GM12865 (cell line): ENCODE data around the gene CHMP1B.
A peak's percentile ranks its signal among the peaks of the same experiment; 100 is the strongest.

Experiments
- DNase-seq: peaks from one replicate; pipeline ENCODE4 v3.0.0; 2010; ENCODE audit warnings: low read depth
- H3K4me3 ChIP-seq: 2 replicates; pipeline ENCODE4 v1.5.1; 2011; ENCODE audit warnings: mild to moderate bottlenecking, low read depth, low read length, control low read depth
- CTCF ChIP-seq: IDR thresholded peaks from 2 replicates; pipeline ENCODE4 v1.5.1; 2011; ENCODE audit warnings: low read length, control low read depth, low read depth, inconsistent platforms; ENCODE audit not compliant: insufficient read depth; ENCODE audit errors: missing control alignments

Gene CHMP1B

GRCh38 chr18:11821208-11821607 is 30.0 kb upstream of the CHMP1B start:
- H3K4me3 ChIP-seq, result no peak overlapping the region
- DNase-seq, result no peak
- no peak for TF ChIP-seq CTCF

- TF ChIP-seq CTCF, result no peak
- DNase-seq, result no peak
- H3K4me3 ChIP-seq, result no peak overlapping the region
Measured at GRCh38 chr18:11821643-11822237, 29.5 kb upstream of the CHMP1B start.

GRCh38 chr18:11823545-11823944 is 27.7 kb upstream of the CHMP1B start:
- DNase-seq, result no peak
- TF ChIP-seq CTCF, result no peak
- no peak overlapping the region for H3K4me3 ChIP-seq

DNA sequence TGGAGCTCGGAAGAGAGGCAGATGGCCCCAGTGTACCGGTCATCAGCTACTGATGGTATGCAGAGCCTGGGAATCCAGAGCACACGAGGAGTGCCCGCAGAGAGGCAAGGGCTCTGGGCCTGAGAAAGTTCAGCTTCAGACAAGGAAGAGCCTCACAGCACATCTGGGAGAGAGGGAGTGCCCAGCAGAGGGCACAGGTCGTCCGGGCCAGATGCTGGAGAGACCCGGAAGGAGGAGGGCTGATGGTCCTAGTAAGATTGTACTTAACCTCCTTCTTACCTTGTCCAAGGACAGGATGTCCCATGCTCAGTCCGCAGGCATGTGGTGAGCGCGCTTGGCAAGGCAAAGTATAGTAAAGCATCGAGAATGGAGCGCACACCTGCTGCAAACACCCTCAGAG is 24.4 kb upstream of the CHMP1B start:
- peak; percentile 4 for DNase-seq
- no peak for TF ChIP-seq CTCF
- H3K4me3 ChIP-seq, result no peak overlapping the region

DNA sequence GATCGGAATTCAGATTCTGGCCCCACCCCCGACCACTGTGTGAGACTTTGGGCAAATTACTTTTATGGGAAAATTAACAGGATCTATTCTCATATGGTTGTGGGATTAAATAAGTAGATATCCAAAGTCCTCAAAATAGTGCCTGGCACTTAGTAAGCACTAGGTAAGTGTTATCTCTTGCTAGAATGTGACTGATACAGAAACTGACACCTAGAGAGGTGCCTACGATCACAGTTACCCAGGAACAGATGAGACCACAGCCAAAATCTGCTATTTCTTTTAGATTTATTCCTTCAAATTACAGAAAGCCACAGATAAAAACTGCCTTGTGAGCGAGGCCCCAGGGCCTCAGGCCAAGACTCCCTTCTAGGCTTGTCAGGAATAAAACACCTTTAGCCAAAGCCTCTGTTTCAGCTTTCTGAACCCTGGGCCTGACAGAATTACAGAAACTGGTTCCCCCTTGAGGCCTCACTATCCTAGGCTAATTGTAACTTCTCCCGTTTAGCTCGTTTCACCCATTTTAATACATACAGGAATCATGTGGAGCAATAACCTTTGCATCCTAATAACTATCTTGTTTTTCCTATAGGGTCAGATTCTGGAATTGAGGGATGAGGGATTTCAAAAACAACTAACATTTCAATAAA is 22.3 kb upstream of the CHMP1B start:
- no peak for DNase-seq
- H3K4me3 ChIP-seq, result no peak overlapping the region
- TF ChIP-seq CTCF, result no peak

- TF ChIP-seq CTCF, result no peak
- no peak for DNase-seq
- no peak overlapping the region for H3K4me3 ChIP-seq
Measured at GRCh38 chr18:11830585-11830984, 20.6 kb upstream of the CHMP1B start.

GRCh38 chr18:11831921-11832320 is 19.3 kb upstream of the CHMP1B start:
- DNase-seq, result no peak

More at GRCh38 chr18:11831921-11832320, 19.3 kb upstream of the CHMP1B start:
- no peak for TF ChIP-seq CTCF
- no peak overlapping the region for H3K4me3 ChIP-seq
